Keratinocyte (primary cell): ENCODE measurements around the gene MEF2A.

Experiments
- EZH2 ChIP-seq: IDR thresholded peaks from one replicate; pipeline ENCODE4 v1.6.1; 2012; ENCODE audit warnings: inconsistent platforms, mild to moderate bottlenecking, low read length, moderate library complexity
- TF ChIP-seq, protein P1 (sequence below), 3 experiments: IDR thresholded peaks in 1 of 3; conservative IDR thresholded peaks in 1 of 3; optimal IDR thresholded peaks in 1 of 3; 2 replicates in 2 of 3; 3 replicates in 1 of 3; pipeline versions ENCODE3 to v1.5.1; 2011; ENCODE audit warnings: low read length in 3 of 3, mild to moderate bottlenecking in 3 of 3, moderate library complexity in 2 of 3, control low read depth in 1 of 3, inconsistent platforms in 1 of 3; ENCODE audit not compliant: insufficient read depth in 2 of 3; ENCODE audit errors: extremely low read depth in 1 of 3

DNA sequence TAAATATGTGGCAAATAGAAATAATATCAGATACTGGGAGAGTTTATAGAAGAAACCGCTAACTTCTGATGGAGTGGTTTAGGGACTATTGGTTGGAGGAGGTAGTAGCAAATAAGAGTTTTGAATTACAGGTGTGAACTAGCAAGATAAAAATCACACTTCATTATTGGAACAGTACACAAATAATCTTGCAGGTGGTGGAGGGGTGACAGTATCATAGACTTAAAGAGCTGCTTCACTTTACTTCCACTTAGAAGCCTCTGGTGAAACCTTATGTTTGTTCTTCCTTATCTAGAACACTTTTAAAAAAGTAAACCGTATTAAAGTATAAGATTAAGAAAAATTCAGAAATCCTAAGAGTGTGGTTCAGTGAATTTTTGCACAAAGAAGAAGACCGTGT, 69.4 kb downstream of the MEF2A start:
- TF ChIP-seq, protein P1, sequence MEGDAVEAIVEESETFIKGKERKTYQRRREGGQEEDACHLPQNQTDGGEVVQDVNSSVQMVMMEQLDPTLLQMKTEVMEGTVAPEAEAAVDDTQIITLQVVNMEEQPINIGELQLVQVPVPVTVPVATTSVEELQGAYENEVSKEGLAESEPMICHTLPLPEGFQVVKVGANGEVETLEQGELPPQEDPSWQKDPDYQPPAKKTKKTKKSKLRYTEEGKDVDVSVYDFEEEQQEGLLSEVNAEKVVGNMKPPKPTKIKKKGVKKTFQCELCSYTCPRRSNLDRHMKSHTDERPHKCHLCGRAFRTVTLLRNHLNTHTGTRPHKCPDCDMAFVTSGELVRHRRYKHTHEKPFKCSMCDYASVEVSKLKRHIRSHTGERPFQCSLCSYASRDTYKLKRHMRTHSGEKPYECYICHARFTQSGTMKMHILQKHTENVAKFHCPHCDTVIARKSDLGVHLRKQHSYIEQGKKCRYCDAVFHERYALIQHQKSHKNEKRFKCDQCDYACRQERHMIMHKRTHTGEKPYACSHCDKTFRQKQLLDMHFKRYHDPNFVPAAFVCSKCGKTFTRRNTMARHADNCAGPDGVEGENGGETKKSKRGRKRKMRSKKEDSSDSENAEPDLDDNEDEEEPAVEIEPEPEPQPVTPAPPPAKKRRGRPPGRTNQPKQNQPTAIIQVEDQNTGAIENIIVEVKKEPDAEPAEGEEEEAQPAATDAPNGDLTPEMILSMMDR (optimal IDR thresholded peaks at IDR 0.05 in 1 of 3, IDR thresholded peaks at IDR 0.05 in 1 of 3, conservative IDR thresholded peaks at IDR 0.05 in 1 of 3; ENCODE audit: extremely low read depth in 1 of 3, insufficient read depth in 2 of 3, low read length in 3 of 3) = no peak
- TF ChIP-seq EZH2 = no peak
